Hepatocyte (in vitro differentiated cells): ENCODE results near the gene VPS11. TPM values are rescaled to one million over a fixed set of nuclear protein-coding genes. Genes with fewer than 3 reads are reported as not detected.
A peak's percentile ranks its signal among the peaks of the same experiment; 100 is the strongest.

Source experiments
- DNase-seq: peaks from one replicate; pipeline ENCODE4 v3.0.0-alpha.2; 2016; ENCODE audit warnings: low spot score
- H2AFZ ChIP-seq: fragments of 200-600 bp; sonication (generic); 2 replicates; pipeline ENCODE4 v1.6.0; 2016; ENCODE audit warnings: antibody characterized with exemption, mild to moderate bottlenecking
- H3K27ac ChIP-seq: fragments of 200-600 bp; sonication (generic); 2 replicates; pipeline ENCODE4 v1.5.1; 2016; ENCODE audit warnings: mild to moderate bottlenecking
- H3K27me3 ChIP-seq: fragments of 200-600 bp; sonication (generic); 2 replicates; pipeline ENCODE4 v1.6.1; 2016
- H3K36me3 ChIP-seq: fragments of 200-600 bp; sonication (generic); replicated peaks from 2 replicates; pipeline ENCODE4 v1.5.1; 2016; ENCODE audit warnings: low read depth; ENCODE audit not compliant: insufficient read depth
- H3K4me1 ChIP-seq: fragments of 200-600 bp; sonication (generic); 2 replicates; pipeline ENCODE4 v1.5.1; 2016; ENCODE audit warnings: mild to moderate bottlenecking, moderate library complexity; ENCODE audit not compliant: insufficient read depth
- H3K4me2 ChIP-seq: fragments of 200-600 bp; sonication (generic); 2 replicates; pipeline ENCODE4 v1.6.0; 2016
- H3K4me3 ChIP-seq: fragments of 200-600 bp; sonication (generic); 2 replicates; pipeline ENCODE4 v1.5.1; 2016; ENCODE audit warnings: mild to moderate bottlenecking
- H3K79me2 ChIP-seq: fragments of 200-600 bp; sonication (generic); 2 replicates; pipeline ENCODE4 v1.6.0; 2017; ENCODE audit warnings: mild to moderate bottlenecking
- H3K9me2 ChIP-seq: fragments of 200-600 bp; sonication (generic); replicated peaks from 2 replicates; pipeline ENCODE4 v1.6.0; 2017; ENCODE audit warnings: mild to moderate bottlenecking; ENCODE audit not compliant: insufficient read depth
- H3K9me3 ChIP-seq: fragments of 200-600 bp; sonication (generic); 2 replicates; pipeline ENCODE4 v1.5.1; 2016; ENCODE audit warnings: low read depth, mild to moderate bottlenecking
- H4K20me1 ChIP-seq: fragments of 200-600 bp; sonication (generic); 2 replicates; pipeline ENCODE4 v1.6.0; 2016; ENCODE audit warnings: mild to moderate bottlenecking; ENCODE audit not compliant: insufficient read depth, poor library complexity, severe bottlenecking
- EZH2 ChIP-seq: fragments of 200-600 bp; sonication (generic); IDR thresholded peaks from 2 replicates; pipeline ENCODE4 v1.6.1; 2016; ENCODE audit warnings: antibody characterized with exemption, mild to moderate bottlenecking, borderline replicate concordance
- EZH2phosphoT487 ChIP-seq: fragments of 200-600 bp; sonication (generic); IDR thresholded peaks from one replicate; pipeline ENCODE4 v1.6.1; 2018; ENCODE audit warnings: antibody characterized with exemption, mild to moderate bottlenecking, low read depth, moderate library complexity; ENCODE audit not compliant: unreplicated experiment, severe bottlenecking
- WGBS: methylation state at CpG from one replicate; pipeline ENCODE4 v1.1.6; 2016; ENCODE audit warnings: low lambda C conversion rate; ENCODE audit errors: missing lambda C conversion rate; 5-methylcytosine and 5-hydroxymethylcytosine counted together
- polyA plus RNA-seq: library from polyadenylated mRNA; unstranded; fragments of >200 nt; fragmentation: Nextera tagmentation; extraction: Ambion mirVana; gene quantifications from 2 replicates; pipeline ENCODE4 v1.2.1, GENCODE V29; 2016
- total RNA-seq: library from RNA; depleted of rRNA; stranded (reverse); fragments of >200 nt; gene quantifications from 2 replicates; pipeline ENCODE4 v1.2.3, GENCODE V29; 2014
- TF ChIP-seq, protein P1 (sequence below): fragments of 200-600 bp; sonication (generic); IDR thresholded peaks from 2 replicates; pipeline ENCODE4 v1.5.1; 2016; ENCODE audit warnings: antibody characterized with exemption, mild to moderate bottlenecking; ENCODE audit not compliant: poor library complexity

VPS11 gene
- total and polyA plus RNA-seq, 2 experiments from 2014 or later: 31.8 to 36.9 TPM

DNA sequence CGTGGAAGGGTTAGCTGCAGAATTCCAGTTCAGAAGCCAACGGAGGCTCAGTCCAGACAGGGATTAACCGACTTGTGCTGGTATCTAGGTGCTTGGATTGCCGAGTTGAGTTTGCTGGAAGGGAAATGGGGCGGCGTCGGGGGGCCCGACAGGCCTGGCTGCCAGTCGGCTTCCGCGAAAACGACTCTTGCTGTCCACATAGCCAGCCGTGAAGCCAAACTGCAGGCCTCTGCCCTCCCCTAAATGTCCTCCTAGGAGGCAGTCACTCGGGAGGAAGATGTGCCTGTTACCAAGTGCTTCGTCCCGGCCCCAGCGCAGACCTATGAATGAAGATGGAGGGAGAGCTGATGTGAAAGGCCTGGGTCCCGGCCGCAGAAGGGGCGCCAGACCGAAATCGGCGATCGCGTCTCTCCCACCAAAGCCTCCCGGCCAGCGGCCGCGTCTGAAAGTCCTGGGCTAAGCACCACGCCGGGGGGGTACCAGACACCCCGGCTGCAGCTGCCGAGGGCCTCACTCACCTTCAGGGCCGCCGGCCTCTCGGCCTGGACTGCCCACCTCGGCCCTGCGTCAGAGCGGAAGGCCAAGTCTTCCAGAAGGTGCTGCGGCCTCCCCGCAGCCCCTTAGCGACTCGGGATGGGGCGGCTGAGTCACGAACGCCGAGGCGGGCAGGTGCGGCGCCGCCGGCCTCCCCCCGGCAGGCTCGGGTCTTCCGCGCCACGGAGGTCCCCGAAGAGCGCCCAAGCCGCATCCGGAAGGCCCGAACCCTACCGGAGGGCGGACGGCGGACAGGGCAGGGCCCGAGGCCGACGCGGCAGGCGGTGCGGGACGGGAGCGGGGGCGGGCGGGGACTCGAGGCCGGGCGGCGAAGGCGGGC, 26.6 kb downstream of the VPS11 start:
- no peaks in the 10 kb centered on the region for H3K27me3 ChIP-seq
- H3K4me1 ChIP-seq: peaks cover 17% of the 10 kb centered on the region
- TF ChIP-seq EZH2: no peak
- TF ChIP-seq EZH2phosphoT487: no peak
- TF ChIP-seq, protein P1, sequence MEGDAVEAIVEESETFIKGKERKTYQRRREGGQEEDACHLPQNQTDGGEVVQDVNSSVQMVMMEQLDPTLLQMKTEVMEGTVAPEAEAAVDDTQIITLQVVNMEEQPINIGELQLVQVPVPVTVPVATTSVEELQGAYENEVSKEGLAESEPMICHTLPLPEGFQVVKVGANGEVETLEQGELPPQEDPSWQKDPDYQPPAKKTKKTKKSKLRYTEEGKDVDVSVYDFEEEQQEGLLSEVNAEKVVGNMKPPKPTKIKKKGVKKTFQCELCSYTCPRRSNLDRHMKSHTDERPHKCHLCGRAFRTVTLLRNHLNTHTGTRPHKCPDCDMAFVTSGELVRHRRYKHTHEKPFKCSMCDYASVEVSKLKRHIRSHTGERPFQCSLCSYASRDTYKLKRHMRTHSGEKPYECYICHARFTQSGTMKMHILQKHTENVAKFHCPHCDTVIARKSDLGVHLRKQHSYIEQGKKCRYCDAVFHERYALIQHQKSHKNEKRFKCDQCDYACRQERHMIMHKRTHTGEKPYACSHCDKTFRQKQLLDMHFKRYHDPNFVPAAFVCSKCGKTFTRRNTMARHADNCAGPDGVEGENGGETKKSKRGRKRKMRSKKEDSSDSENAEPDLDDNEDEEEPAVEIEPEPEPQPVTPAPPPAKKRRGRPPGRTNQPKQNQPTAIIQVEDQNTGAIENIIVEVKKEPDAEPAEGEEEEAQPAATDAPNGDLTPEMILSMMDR: no peak
- H3K79me2 ChIP-seq: peaks cover 39% of the 10 kb centered on the region
- H3K9me3 ChIP-seq: no peaks in the 10 kb centered on the region
- peak overlapping the region; percentile 96 for H3K27ac ChIP-seq
- WGBS: 1% methylated on average over 61 of the region's 81 CpGs
- H4K20me1 ChIP-seq: peaks cover 6% of the 10 kb centered on the region
- peak overlapping the region; percentile 31 for H3K4me3 ChIP-seq
- H2AFZ ChIP-seq: peak overlapping the region; percentile 73
- H3K9me2 ChIP-seq: no peaks in the 10 kb centered on the region
- peak overlapping the region; percentile 84 for H3K4me2 ChIP-seq
- DNase-seq: peak; percentile 62
- no peaks in the 10 kb centered on the region for H3K36me3 ChIP-seq

DNA sequence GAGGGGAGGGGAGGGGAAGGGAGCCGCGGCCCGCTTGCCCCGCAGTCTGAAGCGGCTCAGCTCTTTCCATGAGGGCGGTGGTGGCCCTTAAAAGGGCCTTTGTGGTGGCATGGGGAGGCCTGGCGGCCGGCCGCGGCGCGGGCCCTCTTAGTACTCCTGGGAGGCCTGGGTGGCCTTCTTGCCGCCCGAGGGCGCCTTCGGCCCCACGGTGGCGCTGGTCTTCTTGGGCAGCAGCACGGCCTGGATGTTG, 27.1 kb downstream of the VPS11 start:
- Histone ChIP-seq H3K9me3 (no peaks in the 10 kb centered on the region), H4K20me1 (peaks cover 6% of the 10 kb centered on the region), H3K4me1 (peaks cover 17% of the 10 kb centered on the region), H3K27ac (peak overlapping the region; percentile 96), H3K79me2 (peaks cover 40% of the 10 kb centered on the region), H3K4me2 (peak overlapping the region; percentile 84), H3K36me3 (no peaks in the 10 kb centered on the region), H3K4me3 (peak overlapping the region; percentile 31), H2AFZ (peak overlapping the region; percentile 73), H3K27me3 (no peaks in the 10 kb centered on the region), H3K9me2 (no peaks in the 10 kb centered on the region)
- TF ChIP-seq, protein P1: peak; percentile 68
- TF ChIP-seq EZH2 (no peak), EZH2phosphoT487 (no peak)
- peak; percentile 93 for DNase-seq
- 0% methylated on average over 13 of the region's 19 CpGs for whole genome bisulfite sequencing

DNA sequence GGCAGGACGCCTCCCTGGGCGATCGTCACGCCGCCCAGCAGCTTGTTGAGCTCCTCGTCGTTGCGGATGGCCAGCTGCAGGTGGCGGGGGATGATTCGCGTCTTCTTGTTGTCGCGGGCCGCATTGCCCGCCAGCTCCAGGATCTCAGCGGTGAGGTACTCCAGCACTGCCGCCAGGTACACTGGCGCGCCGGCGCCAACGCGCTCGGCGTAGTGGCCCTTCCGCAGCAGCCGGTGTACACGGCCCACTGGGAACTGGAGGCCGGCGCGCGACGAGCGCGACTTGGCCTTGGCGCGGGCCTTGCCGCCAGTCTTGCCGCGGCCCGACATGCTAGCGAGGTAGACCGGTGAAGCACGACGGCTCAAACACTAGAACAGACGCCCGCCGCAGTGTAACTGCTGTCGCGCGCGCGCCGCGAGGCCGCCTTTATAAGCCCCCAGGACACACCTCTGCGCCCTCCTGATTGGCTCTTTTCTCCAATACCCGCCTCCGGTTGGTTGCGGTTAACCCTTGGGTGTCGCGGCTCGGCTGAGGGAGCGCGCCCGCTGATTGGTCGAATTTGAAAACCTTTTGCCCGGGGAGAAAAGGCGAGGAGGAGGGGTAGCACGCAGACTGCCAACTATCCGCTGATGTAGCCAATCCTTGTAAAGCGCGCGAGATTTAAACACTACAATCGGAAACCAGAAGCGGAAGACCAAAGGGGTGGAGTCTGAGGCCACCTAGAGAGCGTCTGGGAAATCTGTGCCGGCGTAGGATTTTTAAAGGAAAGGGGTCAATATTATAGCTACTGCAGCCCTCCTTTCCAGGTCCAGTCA, 27.7 kb downstream of the VPS11 start:
- H3K27me3 ChIP-seq: no peaks in the 10 kb centered on the region
- 1% methylated on average over 79 of the region's 79 CpGs for WGBS
- peak; percentile 99 for DNase-seq
- H3K36me3 ChIP-seq: no peaks in the 10 kb centered on the region
- H3K79me2 ChIP-seq: peaks cover 44% of the 10 kb centered on the region
- peak overlapping the region; percentile 31 for H3K4me3 ChIP-seq
- H3K9me2 ChIP-seq: no peaks in the 10 kb centered on the region
- H3K4me2 ChIP-seq: peak overlapping the region; percentile 84
- H2AFZ ChIP-seq: peak overlapping the region; percentile 73
- no peaks in the 10 kb centered on the region for H3K9me3 ChIP-seq
- peak overlapping the region; percentile 96 for H3K27ac ChIP-seq
- TF ChIP-seq EZH2 (no peak), EZH2phosphoT487 (no peak)
- TF ChIP-seq, protein P1: peak; percentile 4
- peaks cover 6% of the 10 kb centered on the region for H4K20me1 ChIP-seq
- peaks cover 17% of the 10 kb centered on the region for H3K4me1 ChIP-seq
